Myocyte (in vitro differentiated cells): ENCODE data around the gene TMC3. TPM values are rescaled to one million over a fixed set of nuclear protein-coding genes. Genes with fewer than 3 reads are reported as not detected.
"Not testable (repeated sequence)": the region's sequence is repeated elsewhere in the genome, so short reads cannot be mapped to it uniquely, and the experiment has no call there.

Source experiments
- DNase-seq: peaks from one replicate; pipeline ENCODE4 v3.0.0-alpha.2; 2012; ENCODE audit warnings: low read depth
- polyA plus RNA-seq: library from polyadenylated mRNA; unstranded; fragments of >200 nt; gene quantifications from one replicate; pipeline ENCODE4 v1.2.1, GENCODE V29; 2012; ENCODE audit warnings: missing spikeins
- total RNA-seq: library from RNA; depleted of rRNA; stranded (reverse); fragments of >200 nt; gene quantifications from 2 replicates; pipeline ENCODE4 v1.2.3, GENCODE V29; 2014

TMC3 gene
- total RNA-seq = not detected in 2 replicates
- 0.08 TPM for polyA plus RNA-seq

DNA sequence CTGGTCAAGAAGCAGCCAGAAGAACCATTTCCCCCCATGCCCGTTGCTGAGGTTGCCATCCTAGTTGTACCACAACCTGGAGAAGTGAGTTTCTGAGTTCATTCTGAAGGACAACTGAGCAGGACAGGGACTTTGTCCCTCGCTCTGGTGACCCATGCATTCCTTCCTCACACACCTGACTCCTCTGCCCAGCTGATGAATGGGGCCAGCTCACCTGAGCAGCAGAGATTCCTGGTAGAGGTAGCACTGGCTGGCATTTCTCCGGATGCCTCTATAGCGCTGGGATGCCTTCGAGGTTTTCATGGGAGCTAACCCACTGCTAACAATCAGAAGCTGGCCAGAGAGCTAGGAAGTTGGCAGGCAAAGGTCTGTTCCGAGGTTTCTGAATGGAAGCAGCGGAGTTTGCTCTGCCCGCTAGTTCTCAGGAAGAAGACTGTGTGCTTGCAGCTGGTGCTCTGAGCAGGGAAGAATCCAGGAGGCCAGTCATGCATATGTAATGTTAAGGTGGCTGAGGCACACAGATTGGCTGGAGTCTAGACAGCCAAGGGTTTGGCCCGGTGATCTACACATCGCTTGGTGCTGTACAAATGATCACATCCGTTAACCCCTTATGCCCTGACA, at the start of gene TMC3:
TMC3 (minus strand) TSS at position 439 of the 621 bp plus-strand sequence; CDS start at position 303, 136 bp downstream.
- no peak for DNase-seq

DNA sequence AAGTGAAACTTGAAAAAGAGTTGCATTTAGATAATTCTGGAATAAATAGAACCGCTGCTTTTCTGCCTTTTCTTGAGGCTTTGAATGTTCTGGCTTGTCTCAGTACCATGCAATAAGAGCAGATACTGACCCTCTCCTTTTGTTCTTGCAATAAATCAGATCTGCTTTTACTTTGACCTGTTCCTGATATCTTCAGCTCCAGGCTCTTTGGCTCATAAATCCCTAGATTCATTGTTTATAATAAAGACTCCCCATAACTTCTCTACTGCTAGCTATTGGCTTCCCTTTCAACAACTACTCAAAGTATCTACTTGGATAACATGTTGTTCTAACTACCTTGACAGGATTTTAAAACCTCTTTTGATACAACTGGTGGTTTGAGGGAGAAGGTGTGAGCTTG, 47.4 kb upstream of the TMC3 start:
- no peak for DNase-seq

DNA sequence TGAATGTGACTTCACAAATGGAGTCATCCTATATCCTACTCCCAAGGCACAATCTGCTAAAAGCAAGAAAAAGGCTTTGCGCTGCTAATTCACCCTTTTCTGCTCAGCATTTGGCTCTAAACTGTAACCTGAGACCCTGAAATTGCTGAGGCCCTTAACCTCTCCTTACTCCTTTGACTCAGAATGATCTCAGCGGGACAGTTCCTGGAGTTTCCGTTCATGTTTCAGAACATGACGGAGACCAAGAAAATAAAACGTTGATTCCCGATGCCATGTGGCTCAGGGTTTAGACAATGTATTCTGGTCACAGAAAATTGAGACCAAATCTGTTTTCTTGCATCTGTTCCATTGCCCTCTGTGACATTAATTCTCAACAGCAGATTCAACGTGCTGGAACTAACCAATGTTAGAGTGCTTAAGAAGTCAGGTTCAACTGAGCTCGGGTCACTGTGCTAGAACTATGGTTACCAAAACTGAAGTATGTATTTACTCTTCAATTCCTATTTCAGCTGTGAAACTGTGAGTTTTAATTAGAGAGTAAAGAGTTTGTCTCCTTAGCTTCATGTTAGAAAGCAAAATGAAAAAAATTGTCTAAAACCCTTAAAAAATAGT, 45.4 kb upstream of the TMC3 start:
- DNase-seq = peak; percentile 71

DNA sequence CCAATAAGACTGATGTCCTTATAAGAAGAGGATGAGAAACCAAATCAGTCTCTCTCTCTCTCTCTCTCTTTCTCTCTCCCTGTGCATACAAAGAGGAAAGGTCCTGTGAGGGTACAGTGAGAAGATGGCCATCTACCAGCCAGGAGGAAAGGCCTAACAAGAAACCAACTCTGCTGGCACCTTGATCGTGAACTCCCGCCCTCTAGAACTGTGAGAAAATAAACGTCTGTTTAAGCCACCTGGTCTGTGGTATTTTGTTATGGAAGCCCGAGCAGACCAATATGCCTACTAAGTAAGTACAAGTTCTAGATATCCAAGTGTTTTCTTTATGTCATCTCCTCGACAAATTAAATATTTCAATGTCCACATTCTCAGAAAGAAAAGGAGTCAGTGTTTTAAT, 44.9 kb upstream of the TMC3 start:
- peak; percentile 12 for DNase-seq

DNA sequence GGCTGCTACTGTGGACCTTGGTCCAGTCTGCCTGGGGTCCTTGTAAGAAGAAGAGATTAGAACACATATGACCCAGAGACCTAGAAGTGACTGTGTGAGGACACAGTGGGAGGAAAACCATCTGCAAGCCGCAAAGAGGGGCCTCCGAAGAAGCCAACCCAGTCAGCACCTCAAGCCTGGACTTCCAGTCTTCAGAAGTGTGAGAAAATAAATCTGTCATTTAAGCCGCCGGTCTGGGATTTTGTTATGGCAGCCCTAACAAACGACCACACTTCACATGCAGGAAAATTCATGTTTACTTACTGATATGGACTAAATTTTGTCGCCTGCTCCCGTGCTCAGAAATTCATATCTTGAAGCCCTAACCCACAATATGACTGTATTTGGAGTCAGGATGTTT, 44.4 kb upstream of the TMC3 start:
- DNase-seq = no peak

DNA sequence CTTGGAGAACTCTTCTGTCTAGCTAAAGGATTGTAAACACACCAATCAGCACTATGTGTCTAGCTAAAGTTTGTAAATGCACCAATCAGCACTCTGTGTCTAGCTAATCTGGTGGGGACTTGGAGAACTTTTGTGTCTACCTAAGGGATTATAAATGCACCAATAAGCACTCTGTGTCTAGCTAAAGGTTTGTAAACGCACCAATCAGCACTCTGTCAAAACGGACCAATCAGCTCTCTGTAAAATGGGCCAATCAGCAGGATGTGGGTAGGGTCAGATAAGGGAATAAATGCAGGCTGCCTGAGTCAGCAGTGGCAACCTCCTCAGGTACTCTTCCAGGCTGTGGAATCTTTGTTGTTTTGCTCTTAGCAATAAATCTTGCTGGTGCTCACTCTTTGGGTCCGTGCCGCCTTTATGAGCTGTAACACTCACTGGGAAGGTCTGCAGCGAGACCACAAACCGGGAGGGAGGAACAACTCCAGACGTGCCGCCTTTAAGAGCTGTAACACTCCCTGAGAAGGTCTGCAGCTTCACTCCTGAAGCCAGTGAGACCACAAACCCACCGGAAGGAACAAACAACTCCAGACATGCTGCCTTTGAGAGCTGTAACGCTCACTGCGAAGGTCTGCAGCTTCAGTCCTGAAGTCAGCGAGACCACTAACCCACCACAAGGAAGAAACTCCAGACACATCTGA, 40.4 kb upstream of the TMC3 start:
- not testable (repeated sequence) for DNase-seq

DNA sequence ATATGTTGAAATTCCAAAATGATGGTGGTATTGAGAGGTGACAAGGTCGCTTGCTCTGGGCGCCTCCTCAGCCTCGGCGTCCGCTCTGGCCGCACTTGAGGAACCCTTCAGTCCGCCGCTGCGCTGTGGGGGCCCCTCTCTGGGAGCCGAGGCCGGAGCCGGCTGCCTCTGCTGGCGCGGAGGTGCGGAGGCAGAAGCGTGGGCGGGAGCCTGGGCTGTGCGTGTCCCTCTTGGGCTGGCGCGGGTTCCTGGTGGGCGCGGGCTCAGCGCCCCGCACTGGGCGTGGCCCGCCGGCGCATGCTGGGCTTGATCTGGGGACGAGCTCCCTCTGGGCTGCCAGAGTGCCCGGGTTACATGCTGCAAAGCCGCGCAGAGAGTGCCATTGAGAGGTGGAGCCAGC, 39.8 kb upstream of the TMC3 start:
- no peak for DNase-seq

DNA sequence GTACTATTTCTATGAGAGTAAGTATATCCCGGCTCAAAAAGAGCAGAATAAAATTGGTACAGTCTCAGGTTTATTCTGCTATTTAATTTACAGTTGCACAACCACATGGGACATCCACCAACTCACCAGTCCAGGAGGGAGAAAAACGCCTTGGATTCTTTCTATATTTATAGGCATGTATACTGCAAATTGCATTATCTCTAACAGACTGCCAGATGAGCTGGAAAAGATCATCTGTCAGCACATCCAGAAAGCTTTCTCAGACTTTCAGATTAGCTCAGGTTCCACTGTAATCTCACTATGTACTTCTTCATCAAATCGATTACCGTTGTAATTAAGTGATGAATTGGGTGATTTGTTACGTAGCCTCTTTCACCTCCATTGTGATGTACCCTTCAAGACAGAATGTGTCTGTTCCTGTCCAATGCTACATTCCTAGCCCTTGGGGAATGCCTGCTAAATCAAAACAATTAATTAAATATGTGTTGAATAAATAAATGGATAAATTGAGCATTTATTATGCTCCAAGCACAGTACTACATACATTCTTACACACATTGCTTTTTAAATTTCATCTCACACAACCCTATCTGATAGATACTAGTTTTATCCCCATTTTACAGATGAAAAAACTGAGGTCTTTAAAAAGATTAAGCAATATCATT, 38.1 kb upstream of the TMC3 start:
- no peak for DNase-seq

DNA sequence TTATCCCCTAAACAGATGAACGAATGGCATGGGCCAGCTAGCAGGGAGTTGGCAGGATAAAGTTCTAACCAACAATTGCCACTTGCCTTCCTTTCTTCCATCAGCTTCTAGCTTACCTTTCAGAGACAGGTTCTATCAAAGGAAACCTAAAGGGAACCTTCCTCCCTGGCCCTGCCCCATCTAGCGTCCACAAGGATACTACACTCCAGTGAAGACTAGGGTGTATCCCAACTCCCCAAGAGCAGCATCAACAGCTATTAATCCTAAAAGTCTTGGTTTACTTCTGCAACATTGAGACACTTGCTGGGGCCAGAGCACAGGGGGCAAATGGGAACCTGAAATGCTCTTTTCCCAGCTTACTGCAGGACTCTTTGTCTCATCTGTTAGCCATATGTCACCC, 37.0 kb upstream of the TMC3 start:
- DNase-seq = no peak

DNA sequence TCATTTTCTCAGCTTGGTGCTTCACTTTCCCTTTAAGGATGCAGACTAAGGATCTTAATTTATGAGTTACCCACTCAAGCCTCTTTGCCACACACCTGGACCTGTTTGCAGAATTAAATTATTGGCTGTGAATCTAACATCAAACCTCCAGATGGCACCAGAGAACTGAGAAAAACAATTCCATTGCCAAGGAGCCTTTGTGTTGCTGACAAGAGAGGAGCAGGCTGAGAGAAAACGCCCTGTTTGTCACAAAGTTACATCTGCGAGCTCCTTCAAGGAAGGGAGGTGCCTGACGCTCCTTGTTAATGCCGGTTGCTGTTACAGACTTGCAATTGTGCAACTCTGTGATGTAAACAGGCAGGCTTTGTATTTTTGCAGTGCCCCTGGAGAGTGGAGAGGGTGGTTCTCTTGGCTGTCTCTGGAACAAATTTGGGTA, 36.3 kb upstream of the TMC3 start:
- DNase-seq = peak; percentile 81

DNA sequence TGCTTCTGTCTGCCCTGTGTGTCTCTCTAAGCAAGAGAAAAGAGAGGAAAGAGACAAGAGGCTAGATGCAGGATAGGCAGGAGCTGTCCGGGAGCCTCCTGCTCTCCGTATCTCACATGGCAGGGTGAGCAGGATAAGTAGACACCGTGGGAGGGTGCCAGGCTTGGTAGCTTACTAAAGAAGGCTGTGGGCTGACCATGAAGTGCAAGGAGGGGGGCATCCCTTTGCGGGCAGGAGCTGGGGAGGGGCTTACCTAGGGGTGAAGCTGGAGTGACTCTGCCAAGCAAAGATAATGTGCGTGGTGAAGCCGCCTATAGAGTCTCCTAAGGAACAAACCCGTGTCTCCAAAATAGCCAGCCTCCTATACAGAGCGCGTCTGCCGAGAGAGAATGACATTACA, 33.7 kb upstream of the TMC3 start:
- no peak for DNase-seq

DNA sequence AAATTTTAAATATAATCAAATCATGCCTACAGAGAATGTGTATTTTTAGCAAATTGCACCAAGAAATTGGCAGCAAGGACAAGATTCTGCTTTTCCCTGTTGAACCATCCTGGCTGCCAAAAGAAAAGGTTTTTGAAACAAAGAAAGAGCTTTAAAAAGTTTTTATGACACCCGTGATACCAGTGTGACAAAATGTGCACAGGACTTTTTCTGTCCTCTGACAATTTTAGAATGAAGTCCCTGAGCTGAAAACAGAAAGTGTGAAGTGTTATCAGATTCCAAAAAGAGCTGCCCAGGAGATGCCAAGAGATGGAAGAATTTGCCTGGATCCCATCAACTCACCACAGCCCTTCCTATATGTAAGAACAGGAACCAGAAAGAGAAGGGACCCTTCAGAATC, 33.2 kb upstream of the TMC3 start:
- no peak for DNase-seq

DNA sequence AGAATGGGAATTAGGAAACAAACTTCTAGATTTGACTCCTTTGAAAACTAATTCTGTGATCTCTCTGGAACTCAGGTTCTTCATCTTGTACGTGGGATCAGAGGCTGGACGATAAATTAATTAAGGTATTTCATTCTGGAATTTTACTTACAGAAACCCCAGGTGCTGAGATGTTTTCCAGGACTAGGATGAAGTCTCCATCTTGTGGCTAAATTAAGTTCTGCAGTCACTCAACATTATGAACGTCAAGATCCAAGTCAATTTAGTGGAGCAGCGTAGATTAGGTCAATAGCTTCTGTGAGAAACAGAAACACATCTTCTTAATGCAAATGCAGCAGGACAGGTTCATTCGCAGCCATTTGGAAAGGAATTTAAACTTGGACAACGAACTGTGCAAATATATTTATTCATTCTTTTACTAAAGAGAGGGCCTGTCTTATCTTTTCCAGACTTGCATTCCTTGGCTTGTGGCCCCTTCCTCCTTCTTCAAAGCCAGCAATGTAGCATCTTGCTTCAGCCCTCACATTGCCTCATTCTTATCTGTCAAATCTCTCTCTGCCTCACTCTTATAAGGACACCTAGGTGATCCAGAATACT, 26.7 kb upstream of the TMC3 start:
- peak; percentile 64 for DNase-seq

DNA sequence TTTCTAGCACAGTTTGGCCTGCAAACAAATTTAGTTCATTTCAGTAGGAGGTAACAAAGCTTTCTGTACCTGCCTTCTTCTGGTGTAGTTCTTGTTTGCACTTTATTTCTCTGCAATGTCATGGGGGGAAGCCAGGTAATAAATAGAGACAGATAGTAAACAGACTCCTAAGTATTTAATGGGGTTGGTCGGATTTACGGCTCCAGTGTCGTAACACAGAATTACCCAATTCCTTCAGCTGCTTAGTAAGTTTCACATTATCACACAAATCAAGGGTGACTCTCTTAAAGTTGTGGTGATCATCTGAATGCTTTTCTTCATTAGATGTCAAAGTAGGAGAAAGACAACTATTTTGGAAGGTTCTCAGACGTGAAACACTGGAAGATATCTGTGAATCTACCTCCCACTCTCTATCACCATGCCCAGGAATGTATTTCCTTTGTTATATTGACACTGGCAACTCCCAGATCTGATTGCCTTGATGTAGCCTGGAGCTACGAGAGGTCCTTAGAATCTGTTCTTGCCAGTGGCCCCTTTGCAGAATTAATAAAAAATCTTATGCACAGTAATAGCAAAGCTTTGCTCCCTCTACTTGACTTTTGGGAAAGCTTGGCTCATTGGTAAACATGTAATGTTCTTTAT, 25.0 kb upstream of the TMC3 start:
- no peak for DNase-seq

DNA sequence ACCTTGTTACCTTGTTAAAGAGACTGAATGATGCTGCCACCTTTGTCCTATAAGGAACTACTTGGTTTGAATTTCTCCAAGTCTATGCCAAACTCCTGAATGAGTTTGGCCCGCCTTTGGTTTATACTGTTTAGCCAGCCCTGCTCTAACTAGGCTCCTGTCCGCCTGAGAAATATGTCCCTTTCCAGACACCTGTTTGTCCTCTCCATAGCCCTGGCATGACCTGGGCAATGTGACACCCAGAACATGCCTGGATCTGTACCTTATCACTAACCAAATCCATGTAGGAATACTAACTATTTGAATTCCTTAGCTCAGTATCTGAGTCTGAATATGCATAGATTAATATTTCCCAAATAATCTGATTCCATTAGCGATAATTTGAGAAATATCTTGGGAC, 24.4 kb upstream of the TMC3 start:
- DNase-seq = no peak

DNA sequence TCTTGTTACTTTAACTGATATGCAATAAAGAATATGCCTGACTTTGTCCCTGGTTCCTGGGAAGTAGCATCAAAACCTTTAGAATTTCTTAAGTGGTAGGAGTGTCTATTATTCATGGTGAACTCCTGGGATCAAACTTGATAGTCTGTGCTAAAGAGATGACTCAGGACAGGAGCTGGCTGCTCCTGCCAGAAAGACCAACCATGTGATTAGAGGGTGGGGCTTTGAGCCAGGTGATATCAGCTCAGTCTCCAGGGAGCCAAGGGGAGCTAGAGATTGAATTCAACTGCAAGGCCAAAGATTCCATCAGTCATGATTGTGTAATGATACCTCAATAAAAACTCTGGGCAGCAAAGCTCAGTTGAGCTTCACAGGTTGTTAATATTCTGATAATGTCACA, 20.6 kb upstream of the TMC3 start:
- no peak for DNase-seq

DNA sequence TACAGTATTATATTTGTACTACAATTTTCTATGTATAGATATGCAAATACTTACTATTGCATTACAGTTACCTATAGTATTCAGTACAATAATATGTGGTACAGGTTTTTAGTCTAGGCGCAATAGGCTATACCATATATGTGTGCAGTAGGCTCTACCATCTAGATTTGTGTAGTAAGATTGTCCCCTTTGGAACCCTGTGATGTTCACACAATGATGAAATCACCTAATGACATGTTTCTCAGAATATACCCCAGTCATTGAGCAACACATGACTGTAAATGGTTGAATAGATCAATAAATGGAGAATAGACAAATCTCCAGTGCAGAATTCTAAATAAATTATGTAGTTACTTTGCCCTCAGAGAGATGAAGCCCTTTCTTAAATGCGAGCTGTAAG, 17.6 kb upstream of the TMC3 start:
- no peak for DNase-seq

DNA sequence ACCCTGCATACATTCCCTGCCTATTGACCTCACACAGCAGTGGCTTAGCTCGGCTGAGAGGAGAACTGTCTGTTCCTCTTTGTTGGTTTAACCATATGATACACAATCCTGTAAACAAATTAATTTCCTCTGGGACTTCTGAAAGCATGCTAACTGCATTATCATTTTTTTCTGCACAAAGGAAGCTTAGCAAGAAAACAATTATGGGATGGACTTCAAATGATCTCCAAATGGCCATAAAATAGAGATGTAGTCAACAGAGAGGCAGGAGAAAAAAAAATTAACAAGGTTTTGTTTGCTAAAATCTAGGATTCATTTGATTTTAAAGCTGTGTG, 14.4 kb upstream of the TMC3 start:
- DNase-seq = no peak

DNA sequence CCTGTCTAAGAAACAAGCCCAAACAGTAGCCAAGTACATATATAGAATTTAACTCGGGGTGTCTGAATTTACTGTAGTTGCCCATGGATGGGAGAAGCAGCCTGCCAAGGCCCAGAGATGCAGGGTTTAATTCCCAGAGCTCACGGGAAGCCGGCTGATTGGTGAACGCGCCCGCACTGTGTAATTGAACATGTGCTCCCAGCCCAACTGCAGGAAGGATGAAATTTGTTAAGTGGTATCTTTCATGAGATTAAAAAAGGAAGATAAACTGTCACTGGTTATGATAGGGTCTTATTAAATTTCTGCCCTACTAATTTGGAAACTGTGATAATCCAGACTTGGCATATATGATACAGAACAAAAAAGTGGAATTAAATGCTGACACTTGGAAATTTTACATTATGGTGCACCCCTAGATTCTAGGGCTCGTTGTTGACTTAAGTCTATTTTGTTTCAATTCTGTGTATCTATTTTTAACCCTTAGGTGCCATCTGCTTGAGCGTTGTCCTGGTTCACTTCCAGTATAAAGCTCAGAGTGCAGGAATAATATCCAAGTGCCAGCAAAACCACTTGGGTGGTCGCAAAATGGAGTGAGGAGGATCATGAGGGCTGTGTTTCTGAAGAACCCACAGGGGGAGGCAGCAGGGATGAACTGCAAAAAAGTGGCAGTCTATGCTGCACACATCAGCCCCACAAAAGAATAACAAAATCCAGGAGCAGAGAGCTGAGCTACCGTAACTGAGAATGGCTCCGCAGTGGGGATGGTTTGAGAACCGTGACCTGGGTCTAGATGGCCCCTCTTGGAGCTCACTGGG, 13.8 kb upstream of the TMC3 start:
- no peak for DNase-seq

DNA sequence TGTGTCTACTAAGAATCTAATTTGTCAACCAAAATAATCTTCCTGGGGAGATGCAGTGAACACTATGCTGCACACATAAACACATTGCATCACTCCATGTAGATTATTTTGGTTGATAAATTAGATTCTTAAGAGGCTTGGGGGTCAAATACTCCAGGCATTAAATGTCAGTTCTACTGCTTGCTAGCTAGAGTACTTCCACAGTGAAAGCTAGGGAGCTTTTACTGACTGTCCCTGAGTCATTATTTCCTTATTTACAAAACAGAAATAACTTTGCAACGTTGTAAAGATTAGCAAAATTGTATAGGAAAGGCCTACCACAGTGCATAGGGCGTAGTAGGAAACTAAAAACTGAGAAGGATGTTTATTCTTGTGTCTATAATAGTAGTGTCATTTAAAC, 12.9 kb upstream of the TMC3 start:
- DNase-seq = no peak

DNA sequence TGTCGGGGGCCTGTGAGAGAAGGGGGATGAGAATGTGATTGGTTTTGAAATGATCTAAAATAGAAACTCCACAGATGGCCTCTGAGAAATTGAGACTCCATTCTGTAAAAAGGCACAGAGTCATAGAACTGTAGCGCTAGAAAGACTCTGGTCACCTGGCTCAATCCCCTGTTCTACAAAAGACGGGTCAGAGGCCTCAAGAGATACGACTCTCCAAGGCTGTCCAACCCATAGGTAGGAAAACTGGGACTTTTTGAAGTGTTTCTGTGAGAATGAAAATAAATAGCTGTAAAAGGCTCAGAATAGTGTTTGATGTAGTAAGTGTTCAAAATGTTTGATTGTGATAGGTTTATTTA, 11.7 kb upstream of the TMC3 start:
- DNase-seq = no peak
